Measurements from ENCODE around the gene IQGAP3.

IQGAP3 gene

DNA sequence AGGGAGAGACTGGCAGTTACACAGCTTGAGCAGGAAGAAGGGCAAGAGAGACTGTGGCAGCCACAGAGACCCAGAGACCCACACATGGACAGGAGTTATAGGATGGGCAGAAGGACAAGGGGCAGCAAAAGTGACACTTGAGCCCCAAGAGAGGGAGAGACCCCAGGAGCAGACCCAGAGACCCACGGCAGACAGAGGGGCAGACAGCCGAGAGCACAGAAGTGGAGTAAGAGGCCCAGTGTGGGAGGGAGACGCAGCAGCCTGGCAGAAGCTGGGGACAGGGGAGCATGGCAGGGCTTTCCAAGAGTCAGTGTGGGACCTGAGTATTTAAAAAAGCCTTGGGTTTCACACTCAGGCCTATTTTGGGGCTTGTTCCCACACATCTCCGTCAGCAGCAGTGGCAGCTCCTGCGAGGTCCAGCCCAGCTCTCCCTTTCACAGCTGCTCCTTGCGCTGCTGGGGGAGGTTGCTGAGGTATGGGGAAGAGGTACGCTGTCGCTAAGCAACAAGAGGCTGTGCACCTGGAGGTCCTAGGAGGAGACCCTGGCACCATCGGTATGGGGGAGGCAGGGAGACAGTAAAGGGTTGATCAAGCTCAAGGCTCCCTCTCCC lies 62.8 kb downstream of the IQGAP3 start:
- DNase-seq (ENCODE audit: low spot score) = no peak

DNA sequence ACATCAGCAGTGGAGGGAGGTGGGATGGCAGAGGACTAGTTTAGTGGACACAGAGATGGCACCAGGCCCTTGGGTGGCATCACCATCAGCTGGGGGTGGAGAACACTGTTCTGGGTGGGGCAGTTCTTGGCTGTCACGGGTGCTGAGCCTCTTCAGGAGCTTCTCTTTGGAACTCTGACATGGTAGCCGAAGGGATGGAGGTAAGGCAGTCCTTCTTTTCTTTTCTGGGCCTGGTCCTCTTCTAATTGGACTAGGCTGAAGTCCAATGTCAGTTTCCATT lies 63.5 kb downstream of the IQGAP3 start:
- DNase-seq (ENCODE audit: low spot score) = no peak

DNA sequence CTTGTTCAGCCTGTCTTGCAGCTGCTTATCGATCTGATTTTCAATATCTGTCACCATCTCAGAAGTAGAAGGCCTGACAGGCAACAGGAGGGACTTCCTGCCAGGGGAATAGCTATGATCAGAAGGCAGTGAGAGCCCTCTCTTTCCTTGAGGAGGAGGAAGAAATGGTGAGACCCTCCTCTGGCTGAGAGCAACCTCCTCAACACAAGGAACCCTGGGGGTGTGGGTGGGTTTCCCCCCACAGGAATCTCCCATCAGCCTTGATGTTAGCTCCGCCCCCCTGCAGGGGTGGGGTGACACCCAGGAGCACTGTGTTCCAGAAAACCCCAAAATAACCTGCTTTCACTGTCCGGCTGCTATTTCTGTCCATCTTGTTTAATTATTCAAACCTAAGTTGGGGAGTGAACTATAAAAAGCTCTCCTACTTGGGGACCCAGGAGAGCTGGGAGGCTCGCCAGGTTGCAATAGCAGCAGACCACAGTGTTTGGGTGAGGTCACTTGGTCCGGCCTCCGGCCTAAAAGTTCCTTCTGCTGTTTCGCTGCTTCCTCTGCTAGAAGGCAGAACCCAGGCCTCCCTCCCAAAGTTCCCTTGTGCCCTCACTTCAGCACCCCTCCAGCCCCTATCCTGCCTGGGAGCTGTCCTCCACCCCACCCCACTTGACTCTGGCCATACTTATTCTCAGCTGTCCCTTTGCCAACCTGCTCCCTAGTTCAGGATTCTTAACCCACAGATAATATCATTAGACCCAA lies 64.0 kb downstream of the IQGAP3 start:
- no peak for DNase-seq (ENCODE audit: low spot score)

DNA sequence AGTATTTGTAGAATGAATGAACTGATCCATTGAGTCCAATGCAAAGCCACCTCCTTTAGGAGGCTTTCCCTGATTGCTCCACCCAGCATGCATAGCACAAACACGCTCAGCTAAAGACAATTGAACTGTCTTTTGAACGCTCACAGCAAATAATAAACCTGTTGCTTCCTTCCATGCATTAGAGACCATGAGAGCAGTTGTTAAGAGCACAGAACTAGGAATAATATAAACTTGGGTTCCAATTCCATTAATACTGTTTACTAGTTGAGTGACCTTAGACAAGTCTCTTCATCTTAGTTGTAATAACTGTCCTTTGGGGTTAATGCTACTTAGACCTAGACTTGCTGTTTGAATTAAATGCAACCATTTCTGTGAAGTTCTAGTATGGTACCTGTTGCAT lies 65.9 kb downstream of the IQGAP3 start:
- DNase-seq (ENCODE audit: low spot score) = no peak

DNA sequence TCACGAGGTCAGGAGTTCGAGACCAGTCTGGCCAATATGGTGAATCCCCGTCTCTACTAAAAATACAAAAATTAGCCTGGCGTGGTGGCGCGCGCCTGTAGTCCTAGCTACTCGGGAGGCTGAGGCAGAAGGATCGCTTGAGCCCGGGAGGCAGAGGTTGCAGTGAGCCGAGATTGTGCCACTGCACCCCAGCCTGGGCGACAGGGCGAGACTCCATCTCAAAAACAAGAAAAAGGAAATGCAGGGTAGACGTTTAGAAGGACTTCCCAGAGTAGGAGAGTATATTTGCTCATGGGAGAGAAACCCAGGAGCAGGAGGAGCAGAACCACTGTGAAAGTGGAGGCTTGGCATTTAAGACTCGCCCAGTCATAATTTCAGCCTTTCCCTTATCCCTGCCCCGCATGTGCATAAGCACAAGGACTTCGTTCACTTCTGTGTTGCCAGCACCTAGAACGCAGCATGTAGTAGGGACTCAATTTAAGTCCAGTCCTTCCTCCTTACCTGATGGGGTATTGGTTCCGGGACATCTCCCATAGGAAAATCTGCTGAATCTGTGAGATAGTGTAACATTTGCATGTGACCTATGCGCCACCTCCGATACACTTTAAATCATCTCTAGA lies 66.6 kb downstream of the IQGAP3 start:
- no peak for DNase-seq (ENCODE audit: low spot score)

DNA sequence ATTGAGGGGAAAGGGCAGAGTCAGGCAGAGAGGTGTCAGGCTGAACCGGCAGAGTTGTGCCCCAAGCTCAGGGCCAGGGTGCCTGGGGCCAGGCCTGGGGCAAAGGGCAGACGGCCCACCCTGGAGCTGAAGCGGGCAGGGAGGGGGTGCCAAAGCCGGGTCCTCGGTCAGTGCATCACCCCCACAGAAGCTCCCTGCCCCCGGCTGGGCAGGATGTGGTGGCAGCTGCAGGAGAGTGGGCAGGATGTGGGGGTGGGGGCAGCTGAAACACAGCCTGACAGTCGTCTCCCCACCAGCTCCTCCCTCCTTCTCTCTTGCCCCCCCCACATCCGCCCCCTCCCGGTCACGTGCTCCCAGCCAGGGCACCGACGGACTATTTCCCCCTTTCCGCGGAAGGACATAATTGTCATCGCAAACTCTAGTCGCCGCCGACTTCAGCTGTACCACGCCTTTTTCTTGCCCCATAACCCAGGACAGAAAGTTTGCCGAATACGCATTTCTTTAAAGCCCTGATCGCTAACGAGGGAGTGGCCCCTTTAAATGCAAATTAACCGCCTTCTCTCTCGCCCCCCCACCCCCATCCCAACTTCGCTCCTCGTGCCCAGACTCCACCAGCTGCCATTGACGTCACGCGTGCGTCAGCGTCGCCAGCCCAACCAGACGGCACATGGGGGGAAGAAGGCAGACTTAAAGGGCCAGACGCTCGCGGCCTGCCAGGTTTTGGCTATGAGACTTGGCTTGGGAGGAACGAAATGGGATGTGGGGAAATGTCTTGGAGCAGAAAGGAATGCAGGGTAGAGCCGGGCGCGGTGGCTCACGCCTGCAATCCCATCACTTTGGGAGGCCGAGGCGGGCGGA lies 67.3 kb downstream of the IQGAP3 start:
- DNase-seq (ENCODE audit: low spot score) = peak; percentile 91

DNA sequence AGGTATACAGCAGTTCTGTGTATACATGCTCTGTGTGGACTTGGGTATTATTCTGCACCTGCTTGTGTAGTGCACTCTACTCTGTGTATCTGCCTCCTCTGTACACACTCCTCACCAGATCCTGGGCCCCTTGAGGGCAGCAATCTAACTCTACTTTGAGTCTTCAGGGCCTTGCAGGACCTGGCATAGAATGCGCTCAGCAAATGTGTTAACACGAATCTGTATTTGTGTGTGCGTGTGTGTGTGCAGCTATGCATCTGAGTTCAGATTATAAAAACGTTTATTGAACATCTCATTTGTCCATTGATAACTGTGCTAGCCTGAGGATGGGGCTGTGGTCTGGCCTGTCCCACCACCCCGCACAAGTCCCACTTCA lies 67.9 kb downstream of the IQGAP3 start:
- no peak for DNase-seq (ENCODE audit: low spot score)

DNA sequence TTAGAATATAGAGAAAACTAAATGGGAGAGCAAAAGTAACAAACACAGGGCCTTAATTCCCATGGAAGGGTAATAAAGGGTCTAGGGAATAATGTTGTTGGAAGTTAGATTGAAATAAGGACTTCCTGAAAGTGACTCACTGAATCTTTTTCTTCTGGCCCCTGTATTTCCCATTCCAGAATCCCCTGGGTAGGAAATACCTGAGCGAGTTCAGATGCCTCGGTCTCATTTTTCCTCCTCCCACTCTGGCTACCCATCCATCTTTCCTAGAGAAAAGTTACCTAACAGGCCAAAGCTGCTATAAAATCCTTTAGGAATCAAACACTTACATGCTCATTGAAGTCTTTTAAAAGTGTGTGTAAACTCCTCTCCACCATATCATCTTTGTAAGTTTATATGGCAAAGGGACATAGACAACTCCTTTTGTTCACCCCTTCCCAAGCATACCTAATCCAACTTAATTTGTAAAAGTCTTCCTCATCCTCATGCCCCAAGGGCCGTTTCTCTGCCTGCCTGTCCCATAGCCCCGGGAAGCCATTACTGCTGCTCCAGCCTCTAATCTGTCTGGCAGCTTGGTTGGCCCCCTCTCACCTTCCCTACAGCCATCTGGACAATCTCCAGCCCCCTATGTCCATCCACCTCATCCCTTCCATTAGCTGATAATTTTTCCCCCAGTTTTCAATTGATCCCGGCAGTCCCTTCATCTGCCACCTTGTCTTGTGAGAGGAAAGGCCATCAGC lies 68.5 kb downstream of the IQGAP3 start:
- DNase-seq (ENCODE audit: low spot score) = no peak

DNA sequence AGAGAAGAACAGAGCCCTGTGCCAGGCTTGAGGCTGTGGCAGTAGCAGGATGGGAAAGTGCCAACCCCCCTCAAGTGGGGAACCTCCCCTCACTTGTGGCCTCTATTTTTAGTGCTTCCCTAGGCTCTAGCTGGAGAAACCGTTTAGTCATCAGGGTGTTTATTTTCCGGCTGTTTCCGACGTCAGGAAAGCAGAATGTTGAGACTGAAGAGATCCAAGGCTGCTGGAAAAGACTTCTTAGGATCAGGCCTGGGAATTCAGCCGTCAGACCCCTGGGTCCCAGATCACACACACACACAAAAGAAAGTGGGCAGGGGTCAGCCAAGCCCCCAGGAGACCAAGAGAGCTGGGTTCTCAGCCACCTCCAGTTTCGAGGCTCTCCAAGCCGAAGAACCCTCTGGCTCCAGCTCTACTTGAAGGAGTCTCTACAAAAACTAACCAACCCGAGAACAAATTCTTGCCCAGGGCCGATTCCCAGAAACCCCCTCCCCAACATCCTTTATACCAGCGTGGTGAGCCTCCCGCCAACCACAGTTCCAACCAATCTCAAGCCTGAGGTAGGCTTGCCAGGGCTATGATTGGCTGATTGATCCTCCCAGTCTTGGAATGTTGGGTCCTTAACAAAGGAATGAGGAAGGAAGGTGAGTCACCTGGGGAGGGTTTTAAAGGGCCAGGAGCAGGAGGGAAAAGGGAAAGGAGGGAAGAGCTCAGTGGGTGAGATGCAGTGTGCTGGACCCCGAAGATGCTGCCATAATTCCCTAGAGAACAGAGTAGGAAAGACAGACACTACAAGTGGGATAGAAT lies 69.3 kb downstream of the IQGAP3 start:
- DNase-seq (ENCODE audit: low spot score) = no peak

DNA sequence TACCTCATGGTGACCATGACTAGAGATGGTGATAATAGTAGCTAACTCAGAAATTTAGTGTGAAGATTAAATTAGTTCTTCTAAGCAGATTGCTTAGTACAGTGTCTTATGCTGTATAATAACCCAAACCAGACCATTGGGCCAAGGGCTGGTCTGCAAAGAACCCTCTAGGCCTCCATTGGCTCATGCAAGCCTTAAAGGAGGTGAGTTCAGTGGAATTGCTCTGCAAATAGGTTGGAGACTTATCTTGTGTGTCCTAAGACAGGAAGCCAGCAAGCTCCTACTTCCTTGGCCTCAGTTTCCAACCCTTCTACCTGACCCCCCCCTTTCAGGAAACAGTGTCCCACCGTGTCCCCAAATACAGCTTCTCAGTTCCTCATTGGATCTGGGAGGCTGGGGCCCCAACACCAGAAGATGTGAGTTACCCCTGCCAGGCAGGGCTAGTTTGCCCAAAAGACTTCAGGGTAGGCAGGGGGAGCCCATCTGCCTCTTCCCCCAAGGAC lies 69.9 kb downstream of the IQGAP3 start:
- DNase-seq (ENCODE audit: low spot score) = no peak

DNA sequence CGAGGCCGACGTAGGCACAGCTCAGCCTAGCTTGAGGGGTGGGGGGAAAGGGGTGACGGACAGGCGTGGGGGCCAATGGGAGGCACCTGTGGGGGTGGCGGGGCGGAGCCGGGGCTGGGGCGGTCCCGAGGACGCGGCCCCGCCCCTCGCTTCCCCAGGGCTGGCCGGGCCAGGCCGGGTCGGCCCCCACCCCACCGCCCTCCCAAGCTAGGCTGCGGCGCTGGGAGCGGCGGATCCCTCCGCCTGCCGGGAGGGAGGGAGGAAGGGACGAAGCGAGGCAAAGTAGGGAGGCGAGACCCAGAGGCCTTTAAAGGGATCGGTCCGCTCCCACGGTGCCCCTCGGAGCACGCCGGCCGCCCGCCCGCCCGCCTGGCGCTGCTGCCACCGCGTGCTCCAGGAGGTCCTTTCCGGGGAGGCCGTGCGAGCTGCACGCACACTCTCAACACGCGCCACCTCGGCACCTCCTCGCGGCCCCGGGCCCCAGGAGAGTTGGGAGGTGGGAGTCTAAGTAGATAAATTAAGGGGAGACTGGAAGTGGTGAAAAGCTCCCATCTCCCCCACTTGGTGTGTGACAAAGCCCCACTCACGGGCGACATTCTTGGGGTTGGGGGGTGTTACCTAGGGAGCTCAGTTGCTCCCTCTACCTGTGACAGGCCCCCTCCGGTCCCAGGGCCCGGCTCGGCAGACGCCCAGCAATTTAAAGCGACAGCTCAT lies 71.4 kb downstream of the IQGAP3 start:
- peak; percentile 97 for DNase-seq (ENCODE audit: low spot score)

DNA sequence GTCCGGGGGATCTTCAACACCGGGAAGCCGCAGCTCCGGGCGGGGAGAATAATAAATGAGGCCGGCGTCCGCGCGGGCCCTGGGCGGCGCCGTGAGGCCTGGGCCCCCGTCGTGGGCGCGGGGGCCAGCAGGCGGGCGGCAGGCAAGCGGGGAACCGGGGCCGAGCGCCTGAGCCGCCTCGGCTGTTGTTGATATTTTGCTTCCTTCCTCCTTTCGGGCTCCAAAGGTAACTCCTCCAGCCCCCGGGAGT lies 71.9 kb downstream of the IQGAP3 start, which contains the start of gene MEF2D:
Gene MEF2D (minus strand): TSS at position 233 of the 250 bp plus-strand sequence. CDS start 17,483 bp downstream, outside the sequence.
- DNase-seq (ENCODE audit: low spot score) = no peak

DNA sequence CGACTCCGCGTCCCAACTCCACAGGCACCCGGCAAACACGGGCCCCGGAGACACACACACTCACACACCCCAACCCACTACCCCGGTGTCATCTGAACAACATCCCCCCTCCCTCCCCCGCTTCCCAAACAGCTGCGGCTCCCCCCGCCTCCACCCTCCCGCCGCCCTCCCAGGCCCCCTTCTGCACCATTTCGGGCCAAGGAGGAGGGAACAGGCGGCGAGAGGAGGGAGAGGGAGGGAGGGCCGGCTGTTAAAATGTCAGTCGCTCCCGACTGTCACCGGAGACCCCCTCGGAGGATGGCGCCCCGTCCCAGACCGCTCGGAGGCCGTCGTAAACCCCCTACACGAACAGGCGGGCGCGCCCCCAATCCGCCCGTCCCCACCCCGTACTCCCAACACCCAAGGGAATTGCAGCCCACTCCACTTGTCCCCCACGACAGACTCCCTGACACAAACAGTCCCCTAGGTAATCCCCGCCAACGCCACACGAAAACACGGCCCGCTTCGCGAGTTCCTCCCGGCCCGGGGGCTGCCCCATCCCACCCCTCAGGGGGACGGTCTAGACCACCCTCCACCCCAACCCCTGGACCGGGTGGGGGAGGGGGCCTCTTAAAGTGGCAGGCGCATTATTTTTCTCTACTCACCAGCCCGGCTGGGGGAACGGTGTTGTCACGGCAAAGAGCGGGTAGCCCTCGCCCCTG lies 72.4 kb downstream of the IQGAP3 start:
- peak; percentile 34 for DNase-seq (ENCODE audit: low spot score)

DNA sequence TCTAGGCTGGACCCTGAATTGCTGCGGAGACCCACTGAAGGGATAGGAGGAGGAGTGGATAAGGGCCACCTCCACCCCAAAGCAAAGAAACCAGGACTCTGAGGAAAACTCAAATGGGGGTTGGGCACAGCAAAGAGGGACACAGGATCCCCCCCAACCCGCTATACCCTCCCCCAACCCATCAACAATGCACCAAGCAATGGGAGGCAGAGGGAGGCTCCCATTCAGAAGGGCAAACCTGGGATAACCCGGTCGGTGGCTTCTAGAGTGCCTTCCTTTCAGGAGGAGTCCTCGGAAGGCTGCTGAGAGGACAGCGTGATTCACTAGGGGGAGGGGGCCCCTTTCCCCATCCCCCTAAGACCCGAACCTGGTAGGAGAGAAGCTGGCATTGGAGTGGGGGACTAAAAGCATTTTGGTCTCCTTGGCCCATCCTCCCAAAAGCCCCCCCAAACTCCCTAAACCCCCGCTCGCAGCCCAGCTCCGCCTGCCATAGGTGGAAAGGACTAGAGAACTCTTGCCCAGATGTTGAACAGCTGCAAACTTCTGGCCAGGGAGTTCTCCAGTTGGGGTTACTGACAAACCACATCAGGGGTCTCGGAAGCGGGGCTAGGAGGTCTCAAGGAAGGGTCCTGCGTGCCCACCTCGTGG lies 73.0 kb downstream of the IQGAP3 start:
- no peak for DNase-seq (ENCODE audit: low spot score)

DNA sequence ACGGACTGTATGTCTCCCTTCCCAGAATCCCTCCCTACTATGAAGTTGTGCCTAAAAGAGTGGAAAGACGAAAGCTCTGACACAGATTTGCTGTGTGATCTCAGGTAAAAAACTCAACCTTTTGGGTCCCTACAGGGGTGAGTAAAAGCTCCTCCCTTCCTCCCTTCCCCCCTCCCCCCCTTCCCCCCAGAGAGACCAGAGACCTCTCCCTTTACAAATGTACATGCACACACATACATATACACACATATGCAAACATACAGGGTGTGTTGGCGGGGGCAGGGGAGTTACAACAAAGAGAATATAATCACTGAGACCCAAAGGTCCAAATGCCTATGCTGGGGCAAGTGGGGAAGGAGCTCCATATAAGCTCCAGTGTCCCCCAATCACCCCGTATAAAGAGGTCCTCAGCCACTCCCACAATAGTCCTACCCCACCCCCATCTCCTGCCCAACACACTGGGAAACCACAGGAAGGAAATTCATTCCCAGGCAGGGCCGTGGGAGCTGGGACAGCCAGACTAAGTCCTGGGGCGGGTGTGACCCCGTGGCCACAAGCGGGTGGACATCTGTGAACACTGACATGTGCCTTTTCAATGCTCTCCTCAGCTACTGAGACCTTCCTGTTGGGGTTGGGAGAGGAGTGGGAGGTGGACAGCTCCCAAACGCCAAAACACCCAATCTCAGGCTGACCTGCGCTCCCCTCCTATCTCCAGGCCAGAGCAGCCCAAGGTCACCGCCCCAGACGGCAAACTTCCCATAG lies 73.8 kb downstream of the IQGAP3 start:
- no peak for DNase-seq (ENCODE audit: low spot score)

DNA sequence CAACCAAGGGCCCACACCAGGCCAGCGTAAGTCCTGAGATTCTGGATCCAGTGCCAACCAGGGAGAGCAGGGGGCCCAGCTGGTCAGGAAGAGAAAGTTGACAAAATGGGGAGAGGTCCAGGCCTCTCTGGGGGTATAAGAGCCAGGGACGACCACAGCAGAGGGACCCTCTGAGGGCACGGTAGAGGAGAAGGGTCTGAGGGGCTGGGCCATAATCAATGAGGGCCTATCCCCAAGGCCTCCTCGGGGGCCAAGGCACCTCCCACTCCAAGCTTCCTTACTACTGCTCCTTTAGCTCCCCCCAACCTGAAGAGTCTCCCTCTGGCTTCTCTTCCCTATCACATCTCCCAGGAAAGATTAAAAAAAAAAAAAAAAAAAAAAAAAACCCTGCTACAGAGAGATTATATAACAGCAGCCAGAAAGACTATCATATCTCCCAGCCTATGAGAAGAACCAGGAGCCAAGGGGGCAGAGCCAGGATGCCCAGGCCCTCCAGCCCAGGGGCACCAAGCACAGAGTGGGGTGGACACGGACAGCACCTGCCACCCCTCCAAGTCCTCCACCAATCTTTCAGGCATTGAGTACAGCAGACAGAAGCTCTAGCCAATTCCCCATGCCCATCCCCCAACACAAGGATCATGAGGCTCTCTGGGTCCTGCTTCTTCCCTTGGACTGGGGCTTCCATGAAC lies 74.5 kb downstream of the IQGAP3 start:
- no peak for DNase-seq (ENCODE audit: low spot score)

DNA sequence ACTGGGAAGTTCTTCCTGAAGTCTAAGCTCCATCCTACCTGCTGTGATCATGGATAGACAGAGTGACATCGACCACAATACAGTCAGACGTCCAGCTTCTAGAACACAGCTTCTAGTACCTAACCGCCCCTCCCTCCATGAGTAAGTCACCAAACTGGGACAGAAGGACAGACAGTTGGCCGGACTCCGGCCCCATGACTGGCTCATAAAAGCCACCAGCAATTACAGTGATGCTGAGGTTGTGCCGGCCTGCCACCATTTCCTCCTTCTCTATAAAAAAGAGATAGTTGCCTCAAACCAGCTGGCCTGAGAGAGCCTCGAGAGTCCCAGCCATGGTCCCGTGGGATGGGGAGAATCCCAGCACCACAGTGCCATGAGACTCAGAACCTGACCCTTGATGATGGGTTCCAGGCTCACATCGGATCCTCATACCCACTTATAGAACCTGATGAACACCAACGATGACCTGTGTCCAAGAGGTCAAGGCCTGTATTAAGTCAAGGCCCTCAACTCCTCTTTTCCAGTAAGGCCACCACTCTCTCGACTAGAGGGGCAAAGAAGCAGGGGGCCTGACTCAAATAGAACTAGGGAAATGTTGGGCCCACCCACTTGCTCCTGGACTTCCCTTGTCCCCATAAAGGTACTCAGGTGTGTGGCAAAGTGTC lies 75.2 kb downstream of the IQGAP3 start:
- DNase-seq (ENCODE audit: low spot score) = no peak
